ENCODE measurements around the gene FGGY.

The FGGY gene

GRCh38 chr1:59673573-59674450 is 376.9 kb downstream of the FGGY start:
- no peak for DNase-seq

GRCh38 chr1:59674595-59674994 is 377.7 kb downstream of the FGGY start:
- no peak for DNase-seq

GRCh38 chr1:59675936-59676335 is 379.0 kb downstream of the FGGY start:
- DNase-seq: no peak

- DNase-seq: no peak
Observed at GRCh38 chr1:59678040-59678439, 381.1 kb downstream of the FGGY start.

- no peak for DNase-seq
Observed at GRCh38 chr1:59678493-59679228, 381.8 kb downstream of the FGGY start.

GRCh38 chr1:59680044-59680443 is 383.1 kb downstream of the FGGY start:
- no peak for DNase-seq

- DNase-seq: no peak
Observed at GRCh38 chr1:59682396-59683080, 385.6 kb downstream of the FGGY start.

- DNase-seq: no peak
Observed at GRCh38 chr1:59683197-59683596, 386.3 kb downstream of the FGGY start.

- no peak for DNase-seq
Observed at GRCh38 chr1:59684698-59685097, 387.8 kb downstream of the FGGY start.

GRCh38 chr1:59685101-59685500 is 388.2 kb downstream of the FGGY start:
- DNase-seq: no peak

- no peak for DNase-seq
Observed at GRCh38 chr1:59685666-59686065, 388.8 kb downstream of the FGGY start.

GRCh38 chr1:59686170-59686569 is 389.3 kb downstream of the FGGY start:
- DNase-seq: no peak

- no peak for DNase-seq
Observed at GRCh38 chr1:59686574-59686973, 389.7 kb downstream of the FGGY start.

GRCh38 chr1:59687081-59687480 is 390.2 kb downstream of the FGGY start:
- DNase-seq: no peak

GRCh38 chr1:59688976-59689375 is 392.1 kb downstream of the FGGY start:
- no peak for DNase-seq

GRCh38 chr1:59689730-59690129 is 392.8 kb downstream of the FGGY start:
- DNase-seq: no peak

- DNase-seq: no peak
Observed at GRCh38 chr1:59690171-59690930, 393.5 kb downstream of the FGGY start.

GRCh38 chr1:59691261-59691660 is 394.4 kb downstream of the FGGY start:
- no peak for DNase-seq

- no peak for DNase-seq
Observed at GRCh38 chr1:59692591-59692990, 395.7 kb downstream of the FGGY start.

- DNase-seq: no peak
Observed at GRCh38 chr1:59693406-59693805, 396.5 kb downstream of the FGGY start.

GRCh38 chr1:59695252-59695651 is 398.4 kb downstream of the FGGY start:
- no peak for DNase-seq

Data from anterior cingulate cortex (tissue), 58 donors.